Cardiac atrium fibroblast (primary cell): ENCODE data around the gene PMIS2. TPM values are rescaled to one million over a fixed set of nuclear protein-coding genes. Genes with fewer than 3 reads are reported as not detected.

Experiments used
- total RNA-seq: library from RNA; depleted of rRNA; stranded (reverse); fragments of >200 nt; gene quantifications from 2 replicates; pipeline ENCODE4 v1.2.3, GENCODE V29; 2015

PMIS2 gene
- total RNA-seq, result not detected in 2 replicates

GRCh38 chr19:35585848-35586247 is at the start of gene PMIS2:
TSS of gene PMIS2 (plus strand) at chr19:35586173. CDS start at chr19:35586260, 87 bp downstream.

GRCh38 chr19:35545001-35545854 is 40.7 kb upstream of the PMIS2 start, which contains the start of gene TMEM147:
TSS of gene TMEM147 (plus strand) at chr19:35545626. CDS start at chr19:35545740, 114 bp downstream.

GRCh38 chr19:35563207-35563829 is 22.7 kb upstream of the PMIS2 start, which contains the start of gene ATP4A:
TSS of gene ATP4A (minus strand) at chr19:35563658. CDS start at chr19:35563629, 29 bp downstream.

GRCh38 chr19:35612559-35613321 is 26.8 kb downstream of the PMIS2 start, which contains the start of gene HAUS5:
TSS of gene HAUS5 (plus strand) at chr19:35612735. CDS start at chr19:35612795, 60 bp downstream.

GRCh38 chr19:35628565-35629331 is 42.8 kb downstream of the PMIS2 start, which contains the start of gene RBM42:
TSS of gene RBM42 (plus strand) at chr19:35629036. CDS start at chr19:35629154, 118 bp downstream.

Other genes with a start within 250 kb of the PMIS2 start
- not detected in 2 replicates for gene FFAR1, start 238.3 kb upstream of the PMIS2 start, total RNA-seq
- not detected in 2 replicates for gene FFAR3, start 227.7 kb upstream of the PMIS2 start, total RNA-seq
- not detected in 2 replicates for gene GPR42, start 215.1 kb upstream of the PMIS2 start, total RNA-seq
- not detected in 2 replicates for gene FFAR2, start 137.9 kb upstream of the PMIS2 start, total RNA-seq
- not detected in 2 replicates for gene KRTDAP, start 95.7 kb upstream of the PMIS2 start, total RNA-seq
- 2.0 and 4.2 TPM in 2 replicates for gene DMKN, start 72.5 kb upstream of the PMIS2 start, total RNA-seq
- 0.18 and 0.32 TPM in 2 replicates for gene SBSN, start 57.9 kb upstream of the PMIS2 start, total RNA-seq
- not detected in 2 replicates for gene GAPDHS, start 52.7 kb upstream of the PMIS2 start, total RNA-seq
- 63.8 and 65.7 TPM in 2 replicates for gene TMEM147, start 40.5 kb upstream of the PMIS2 start, total RNA-seq
- gene ATP4A, start 22.5 kb upstream of the PMIS2 start, total RNA-seq, result not detected in 2 replicates
- 3.4 and 4.0 TPM in 2 replicates for gene HAUS5, start 26.6 kb downstream of the PMIS2 start, total RNA-seq
- 33.6 and 65.1 TPM in 2 replicates for gene RBM42, start 42.9 kb downstream of the PMIS2 start, total RNA-seq
- gene ETV2, start 55.6 kb downstream of the PMIS2 start, total RNA-seq, result 2.3 TPM in 1 of 2 replicates, not detected in the other
- gene COX6B1, start 62.1 kb downstream of the PMIS2 start, total RNA-seq, result 513 and 712 TPM in 2 replicates
- gene UPK1A, start 80.3 kb downstream of the PMIS2 start, total RNA-seq, result not detected in 2 replicates
- gene ZBTB32, start 118.4 kb downstream of the PMIS2 start, total RNA-seq, result not detected in 2 replicates
- gene KMT2B, start 131.8 kb downstream of the PMIS2 start, total RNA-seq, result 7.6 and 11.5 TPM in 2 replicates
- gene IGFLR1, start 156.3 kb downstream of the PMIS2 start, total RNA-seq, result 2.4 and 2.9 TPM in 2 replicates
- 14.3 and 17.8 TPM in 2 replicates for gene U2AF1L4, start 159.2 kb downstream of the PMIS2 start, total RNA-seq
- gene PSENEN, start 159.5 kb downstream of the PMIS2 start, total RNA-seq, result 30.3 and 37.6 TPM in 2 replicates
- 14.3 and 15.7 TPM in 2 replicates for gene LIN37, start 162.4 kb downstream of the PMIS2 start, total RNA-seq
- 11.5 and 35.0 TPM in 2 replicates for gene HSPB6, start 170.9 kb downstream of the PMIS2 start, total RNA-seq
- 1.8 and 5.0 TPM in 2 replicates for gene PROSER3, start 172.0 kb downstream of the PMIS2 start, total RNA-seq
- gene ARHGAP33, start 189.4 kb downstream of the PMIS2 start, total RNA-seq, result 0.49 and 2.3 TPM in 2 replicates
- not detected in 2 replicates for gene PRODH2, start 226.7 kb downstream of the PMIS2 start, total RNA-seq